HG02642 (cell line): ENCODE data around the gene SLC29A3.
"Not testable (repeated sequence)": the region's sequence is repeated elsewhere in the genome, so short reads cannot be mapped to it uniquely, and the experiment has no call there.

Experiments used
- ATAC-seq: cut with Tn5 transposase; IDR thresholded peaks from one replicate; pipeline ENCODE4 v1.9.1; 2021; ENCODE audit warnings: mild to moderate bottlenecking; ENCODE audit not compliant: unreplicated experiment, poor library complexity

SLC29A3 gene

GRCh38 chr10:71319042-71319799 is at the start of gene SLC29A3:
TSS of gene SLC29A3 (plus strand) at chr10:71319259. CDS start at chr10:71319310, 51 bp downstream.
- peak; percentile 71 for ATAC-seq

- ATAC-seq, result no peak
These were observed 49.5 kb upstream of the SLC29A3 start for GRCh38 chr10:71269301-71270288.

DNA sequence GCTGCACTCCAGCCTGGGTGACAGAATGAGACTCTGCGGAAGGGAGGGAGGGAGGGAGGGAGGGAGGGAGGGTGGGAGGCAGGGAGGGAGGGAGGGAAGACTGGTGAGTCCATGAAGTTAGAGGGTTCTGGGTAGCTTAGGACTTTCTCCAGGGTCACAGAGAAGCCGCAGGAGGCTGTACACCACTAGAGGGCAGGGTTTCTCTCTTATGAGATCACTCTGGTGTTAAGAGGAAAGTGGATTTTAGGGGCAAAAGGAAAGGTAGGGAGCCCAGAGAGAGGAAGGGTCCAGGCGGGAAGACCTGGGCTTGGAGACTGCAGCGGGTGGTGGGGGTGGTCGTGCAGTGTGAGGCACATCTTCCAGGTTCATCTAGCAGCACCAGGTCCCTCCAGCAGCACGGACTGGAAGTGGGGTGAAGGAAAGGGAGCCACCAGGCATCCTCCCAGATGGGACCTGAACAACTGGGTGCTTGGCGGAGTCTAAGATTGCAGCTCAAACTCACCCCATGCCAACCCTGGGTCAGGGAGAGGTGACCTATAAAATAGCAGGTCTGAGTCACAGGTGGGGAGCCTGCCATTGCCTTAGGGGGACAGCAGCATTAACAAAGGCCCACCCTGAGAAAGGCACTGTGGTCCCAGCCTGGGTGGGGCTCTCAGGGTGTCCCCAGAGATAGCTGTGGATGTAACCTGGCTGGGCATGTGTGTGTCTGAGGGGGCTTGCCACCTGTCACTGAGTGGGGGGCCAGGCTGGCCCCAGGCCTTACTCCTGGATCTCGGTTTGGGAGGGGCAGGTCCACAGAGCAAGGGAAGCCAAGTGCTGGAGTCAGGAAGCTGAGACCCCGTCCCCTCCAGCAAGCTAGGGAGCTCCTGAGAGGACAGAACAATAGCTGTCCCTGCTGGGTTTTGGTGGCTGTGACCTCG is 48.5 kb upstream of the SLC29A3 start:
- ATAC-seq, result no peak

DNA sequence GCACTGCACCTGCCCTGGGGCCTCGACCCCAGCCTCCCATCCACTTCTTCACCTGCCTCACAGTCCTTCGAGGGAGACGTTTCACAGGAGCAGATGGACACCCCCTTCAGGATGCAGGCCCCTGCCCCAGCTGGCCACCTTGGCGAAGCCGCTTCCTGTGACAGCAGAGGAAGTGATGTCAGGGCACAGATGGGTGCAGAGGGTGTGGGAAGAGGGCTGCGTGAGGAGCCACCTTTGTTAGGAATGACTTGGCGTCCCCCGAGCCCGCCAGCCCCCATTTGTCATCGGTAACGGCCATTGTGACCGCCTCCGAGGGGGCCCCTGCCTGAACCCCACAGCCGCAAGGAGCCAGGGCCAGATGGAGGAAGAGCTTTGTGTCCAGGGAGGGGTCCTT is 47.4 kb upstream of the SLC29A3 start:
- ATAC-seq, result no peak

- no peak for ATAC-seq
These were observed 46.8 kb upstream of the SLC29A3 start for GRCh38 chr10:71272056-71272771.

- ATAC-seq, result not testable (repeated sequence)
These were observed 46.1 kb upstream of the SLC29A3 start for GRCh38 chr10:71272974-71273373.

- no peak for ATAC-seq
These were observed 45.6 kb upstream of the SLC29A3 start for GRCh38 chr10:71273506-71273905.

- no peak for ATAC-seq
These were observed 43.9 kb upstream of the SLC29A3 start for GRCh38 chr10:71274901-71275796.

DNA sequence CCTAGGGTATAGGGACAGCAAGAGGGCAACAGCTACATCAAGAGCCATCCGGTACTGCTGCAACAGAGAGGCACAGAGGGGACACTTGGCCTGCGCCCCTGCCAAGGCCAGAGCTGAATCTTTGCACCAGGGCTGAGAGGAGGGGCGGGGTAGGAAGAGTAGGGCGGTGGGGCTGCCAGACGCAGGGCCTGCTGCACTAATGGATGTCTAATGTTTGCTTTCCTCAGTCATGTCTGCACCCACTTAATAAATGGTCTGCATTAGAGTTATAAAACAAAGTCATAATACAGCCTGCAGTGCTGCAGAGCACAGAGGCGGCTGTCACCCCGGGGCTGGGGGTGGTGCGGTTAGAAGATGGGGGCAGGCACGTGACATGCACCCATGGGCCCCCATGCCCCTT is 42.2 kb upstream of the SLC29A3 start:
- ATAC-seq, result no peak

GRCh38 chr10:71277914-71278665 is 41.0 kb upstream of the SLC29A3 start:
- ATAC-seq, result no peak

DNA sequence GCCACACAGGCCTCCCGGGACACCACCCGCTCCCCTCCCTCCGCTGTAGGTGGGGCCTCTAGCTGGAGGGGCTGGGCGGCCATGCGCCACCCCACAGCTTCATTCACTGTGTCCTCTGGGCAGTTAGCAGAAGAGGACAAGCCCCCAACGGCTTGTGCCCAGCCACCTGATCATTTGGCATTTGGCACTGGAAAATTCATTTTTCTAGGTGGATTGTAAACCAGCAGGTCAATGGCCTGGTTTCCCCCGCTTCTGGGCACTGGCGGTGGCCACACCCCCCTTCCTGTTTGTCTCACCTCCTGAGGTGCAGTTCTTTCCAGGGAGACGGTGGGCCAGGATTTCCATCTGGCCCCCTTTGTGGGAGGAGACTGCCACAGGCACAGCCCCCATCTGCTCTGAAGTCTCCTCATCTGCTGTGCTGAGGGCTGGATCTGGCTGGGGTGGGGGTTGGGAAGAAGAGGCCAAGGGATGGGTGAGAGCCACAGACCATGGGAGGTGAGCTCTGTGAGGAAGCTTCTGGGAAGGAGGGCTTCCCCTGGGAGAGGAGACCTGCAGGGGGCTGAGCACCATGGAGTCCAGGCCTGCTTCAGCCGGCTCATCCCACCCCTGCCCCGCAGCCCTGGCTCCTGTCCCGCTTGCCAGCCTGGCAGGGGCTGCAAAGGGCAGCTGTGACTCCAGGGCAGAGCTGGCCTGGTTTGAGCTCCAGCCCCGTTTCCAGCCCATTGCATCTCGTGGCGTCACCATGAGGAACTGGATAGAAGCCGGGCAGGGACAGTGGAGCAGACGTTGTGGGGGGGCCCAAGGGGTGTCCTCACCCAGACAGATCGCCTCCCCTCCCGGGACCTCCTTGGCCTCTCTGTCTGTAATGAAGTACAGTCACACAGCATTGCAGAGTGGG is 40.1 kb upstream of the SLC29A3 start:
- ATAC-seq, result no peak

DNA sequence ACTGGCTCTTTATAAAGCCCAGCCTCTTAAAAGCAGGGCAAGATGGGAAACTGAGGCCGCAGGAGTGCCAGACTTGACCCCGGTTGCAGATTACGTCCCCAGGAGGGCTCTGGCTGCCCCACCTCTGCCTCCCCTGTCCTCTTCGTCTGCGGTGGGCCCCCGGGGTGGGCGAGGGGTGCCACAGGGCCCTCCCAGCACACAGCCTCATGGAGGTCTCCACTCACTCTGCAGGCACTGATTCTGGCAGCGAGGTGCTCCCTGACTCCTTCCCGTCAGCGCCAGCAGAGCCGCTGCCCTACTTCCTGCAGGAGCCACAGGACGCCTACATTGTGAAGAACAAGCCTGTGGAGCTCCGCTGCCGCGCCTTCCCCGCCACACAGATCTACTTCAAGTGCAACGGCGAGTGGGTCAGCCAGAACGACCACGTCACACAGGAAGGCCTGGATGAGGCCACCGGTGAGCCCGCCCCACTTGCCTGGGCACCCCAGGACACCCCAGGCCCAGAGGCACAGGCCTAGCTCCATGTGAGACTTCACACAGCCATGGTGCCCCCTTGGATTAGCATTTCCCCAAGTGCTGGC is 39.4 kb upstream of the SLC29A3 start:
- ATAC-seq, result no peak

GRCh38 chr10:71280216-71280615 is 38.8 kb upstream of the SLC29A3 start:
- ATAC-seq, result no peak

- ATAC-seq, result no peak
These were observed 38.2 kb upstream of the SLC29A3 start for GRCh38 chr10:71280825-71281224.

GRCh38 chr10:71281646-71282322 is 37.3 kb upstream of the SLC29A3 start:
- no peak for ATAC-seq

- no peak for ATAC-seq
These were observed 36.8 kb upstream of the SLC29A3 start for GRCh38 chr10:71282323-71282680.
